GM23338 (cell line): Measurements from ENCODE around the gene RNF20. TPM values are rescaled to one million over a fixed set of nuclear protein-coding genes. Genes with fewer than 3 reads are reported as not detected.

ENCODE experiments used
- ATAC-seq: fragments of 200-7000 bp; cut with Tn5 transposase; 3 replicates; pipeline ENCODE4 v1.9.1; 2020
- DNase-seq: peaks from one replicate; pipeline ENCODE4 v3.0.0-alpha.2; 2015; ENCODE audit warnings: low spot score
- H2AFZ ChIP-seq: fragments of 200-600 bp; sonication (generic); 2 replicates; pipeline ENCODE4 v1.8.0; 2016; ENCODE audit warnings: antibody characterized with exemption, mild to moderate bottlenecking, moderate library complexity
- H3F3A ChIP-seq: fragments of 200-600 bp; sonication (generic); replicated peaks from 2 replicates; pipeline ENCODE4 v1.8.0; 2017; ENCODE audit warnings: antibody characterized with exemption, mixed run types, low read depth
- H3K27ac ChIP-seq: fragments of 200-600 bp; sonication (generic); 2 replicates; pipeline ENCODE4 v1.6.1; 2016; ENCODE audit warnings: low read depth
- H3K27me3 ChIP-seq: fragments of 200-600 bp; sonication (generic); 2 replicates; pipeline ENCODE4 v1.8.0; 2016; ENCODE audit warnings: mild to moderate bottlenecking, mixed run types, moderate library complexity; ENCODE audit not compliant: insufficient read depth
- H3K36me3 ChIP-seq: fragments of 200-600 bp; sonication (generic); 2 replicates; pipeline ENCODE4 v1.8.0; 2016; ENCODE audit warnings: mild to moderate bottlenecking; ENCODE audit not compliant: insufficient read depth
- H3K4me1 ChIP-seq: fragments of 200-600 bp; sonication (generic); 2 replicates; pipeline ENCODE4 v1.8.0; 2016; ENCODE audit warnings: mild to moderate bottlenecking, moderate library complexity; ENCODE audit not compliant: insufficient read depth
- H3K4me2 ChIP-seq: fragments of 200-600 bp; sonication (generic); 2 replicates; pipeline ENCODE4 v1.7.1; 2017; ENCODE audit warnings: mixed run types
- H3K4me3 ChIP-seq: fragments of 200-600 bp; sonication (generic); 2 replicates; pipeline ENCODE4 v1.6.1; 2016; ENCODE audit warnings: mixed run types
- H3K79me2 ChIP-seq: fragments of 200-600 bp; sonication (generic); replicated peaks from 2 replicates; pipeline ENCODE4 v1.8.0; 2017; ENCODE audit warnings: mild to moderate bottlenecking; ENCODE audit not compliant: insufficient read depth
- H3K9me2 ChIP-seq: fragments of 200-600 bp; sonication (generic); 2 replicates; pipeline ENCODE4 v1.8.0; 2017; ENCODE audit not compliant: insufficient read depth
- H4K20me1 ChIP-seq: fragments of 200-600 bp; sonication (generic); replicated peaks from 2 replicates; pipeline ENCODE4 v1.8.0; 2017; ENCODE audit warnings: mild to moderate bottlenecking; ENCODE audit not compliant: insufficient read depth
- H3K27ac Mint-ChIP-seq: 2 replicates; pipeline ENCODE4 v1.8.0; 2020; ENCODE audit warnings: inconsistent platforms, mild to moderate bottlenecking, moderate library complexity, mixed read lengths
- H3K27me3 Mint-ChIP-seq: 3 replicates; pipeline ENCODE4 v1.8.0; 2022; ENCODE audit warnings: low read depth, mild to moderate bottlenecking, moderate library complexity, mixed read lengths, inconsistent platforms; ENCODE audit not compliant: insufficient read depth, poor library complexity
- H3K36me3 Mint-ChIP-seq: 3 replicates; pipeline ENCODE4 v1.8.0; 2021; ENCODE audit warnings: low read depth, mild to moderate bottlenecking, inconsistent platforms, moderate library complexity, mixed read lengths
- H3K4me1 Mint-ChIP-seq: 3 replicates; pipeline ENCODE4 v1.8.0; 2020; ENCODE audit warnings: mild to moderate bottlenecking, inconsistent platforms, mixed read lengths
- H3K4me3 Mint-ChIP-seq: 3 replicates; pipeline ENCODE4 v1.8.0; 2021; ENCODE audit warnings: moderate library complexity, mild to moderate bottlenecking, inconsistent platforms, mixed read lengths
- H3K9me3 Mint-ChIP-seq: 3 replicates; pipeline ENCODE4 v1.8.0; 2020; ENCODE audit warnings: moderate library complexity, mild to moderate bottlenecking, inconsistent platforms, mixed read lengths
- CREB1 ChIP-seq: fragments of 250-450 bp; sonication (Bioruptor Pico); IDR thresholded peaks from 2 replicates; pipeline ENCODE4 v1.5.0; 2020; ENCODE audit warnings: low read depth, mild to moderate bottlenecking, moderate library complexity
- EZH2 ChIP-seq: fragments of 200-600 bp; sonication (generic); IDR thresholded peaks from one replicate; pipeline ENCODE4 v1.8.0; 2017; ENCODE audit warnings: antibody characterized with exemption, mild to moderate bottlenecking, low read depth; ENCODE audit not compliant: unreplicated experiment
- EZH2phosphoT487 ChIP-seq: fragments of 200-600 bp; sonication (generic); IDR thresholded peaks from one replicate; pipeline ENCODE4 v1.8.1; 2018; ENCODE audit warnings: antibody characterized with exemption; ENCODE audit not compliant: unreplicated experiment
- JUNB ChIP-seq: IDR thresholded peaks from one replicate; pipeline ENCODE4 v1.6.1; 2016; ENCODE audit warnings: antibody characterized with exemption; ENCODE audit not compliant: unreplicated experiment
- POLR2AphosphoS5 ChIP-seq: IDR thresholded peaks from 2 replicates; pipeline ENCODE4 v1.6.1; 2016; ENCODE audit warnings: antibody characterized with exemption, low read depth
- STAT1 ChIP-seq: IDR thresholded peaks from one replicate; pipeline ENCODE4 v1.6.1; 2016; ENCODE audit warnings: antibody characterized with exemption; ENCODE audit not compliant: unreplicated experiment
- ZNF114 ChIP-seq: fragments of 250-450 bp; sonication (Bioruptor Pico); IDR thresholded peaks from 2 replicates; pipeline ENCODE4 v1.5.0; 2020; ENCODE audit warnings: mild to moderate bottlenecking, moderate library complexity
- ZNF331 ChIP-seq: fragments of 250-450 bp; sonication (Bioruptor Pico); IDR thresholded peaks from 2 replicates; pipeline ENCODE4 v1.5.0; 2020; ENCODE audit warnings: low read depth, mild to moderate bottlenecking, moderate library complexity
- long read RNA-seq: library from polyadenylated mRNA; unstranded; transcript quantifications from one replicate; pipeline ENCODE4 v2.0.0, GENCODE V29; 2020; ENCODE audit not compliant: unreplicated experiment
- polyA plus RNA-seq: library from polyadenylated mRNA; unstranded; fragments of >200 nt; fragmentation: Nextera tagmentation; extraction: Ambion mirVana; gene quantifications from 2 replicates; pipeline ENCODE4 v1.2.1, GENCODE V29; 2016
- total RNA-seq: library from RNA; depleted of rRNA; stranded (reverse); fragments of >200 nt; shearing (Covaris generic); gene quantifications from 2 replicates; pipeline ENCODE4 v1.2.3, GENCODE V29; 2014; rRNA removed
- TF ChIP-seq, protein P1 (sequence below): fragments of 250-450 bp; sonication (Bioruptor Pico); IDR thresholded peaks from 2 replicates; pipeline ENCODE4 v1.5.0; 2020; ENCODE audit warnings: mild to moderate bottlenecking, moderate library complexity
- TF ChIP-seq, protein P2 (sequence below): IDR thresholded peaks from 2 replicates; pipeline ENCODE4 v1.6.1; 2016; ENCODE audit warnings: antibody characterized with exemption
- TF ChIP-seq, protein P3 (sequence below): IDR thresholded peaks from one replicate; pipeline ENCODE4 v1.6.1; 2018; ENCODE audit warnings: antibody characterized with exemption; ENCODE audit not compliant: unreplicated experiment

The RNF20 gene, protein sequence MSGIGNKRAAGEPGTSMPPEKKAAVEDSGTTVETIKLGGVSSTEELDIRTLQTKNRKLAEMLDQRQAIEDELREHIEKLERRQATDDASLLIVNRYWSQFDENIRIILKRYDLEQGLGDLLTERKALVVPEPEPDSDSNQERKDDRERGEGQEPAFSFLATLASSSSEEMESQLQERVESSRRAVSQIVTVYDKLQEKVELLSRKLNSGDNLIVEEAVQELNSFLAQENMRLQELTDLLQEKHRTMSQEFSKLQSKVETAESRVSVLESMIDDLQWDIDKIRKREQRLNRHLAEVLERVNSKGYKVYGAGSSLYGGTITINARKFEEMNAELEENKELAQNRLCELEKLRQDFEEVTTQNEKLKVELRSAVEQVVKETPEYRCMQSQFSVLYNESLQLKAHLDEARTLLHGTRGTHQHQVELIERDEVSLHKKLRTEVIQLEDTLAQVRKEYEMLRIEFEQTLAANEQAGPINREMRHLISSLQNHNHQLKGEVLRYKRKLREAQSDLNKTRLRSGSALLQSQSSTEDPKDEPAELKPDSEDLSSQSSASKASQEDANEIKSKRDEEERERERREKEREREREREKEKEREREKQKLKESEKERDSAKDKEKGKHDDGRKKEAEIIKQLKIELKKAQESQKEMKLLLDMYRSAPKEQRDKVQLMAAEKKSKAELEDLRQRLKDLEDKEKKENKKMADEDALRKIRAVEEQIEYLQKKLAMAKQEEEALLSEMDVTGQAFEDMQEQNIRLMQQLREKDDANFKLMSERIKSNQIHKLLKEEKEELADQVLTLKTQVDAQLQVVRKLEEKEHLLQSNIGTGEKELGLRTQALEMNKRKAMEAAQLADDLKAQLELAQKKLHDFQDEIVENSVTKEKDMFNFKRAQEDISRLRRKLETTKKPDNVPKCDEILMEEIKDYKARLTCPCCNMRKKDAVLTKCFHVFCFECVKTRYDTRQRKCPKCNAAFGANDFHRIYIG
- 31.0 and 36.2 TPM in 2 replicates for total RNA-seq
- 28.3 and 33.6 TPM in 2 replicates for polyA plus RNA-seq
- long read RNA-seq, partial matches to known transcripts, result 35 of 36 reads
- long read RNA-seq, other reads (novel, unspliced or antisense), result 1 of 36 reads

DNA sequence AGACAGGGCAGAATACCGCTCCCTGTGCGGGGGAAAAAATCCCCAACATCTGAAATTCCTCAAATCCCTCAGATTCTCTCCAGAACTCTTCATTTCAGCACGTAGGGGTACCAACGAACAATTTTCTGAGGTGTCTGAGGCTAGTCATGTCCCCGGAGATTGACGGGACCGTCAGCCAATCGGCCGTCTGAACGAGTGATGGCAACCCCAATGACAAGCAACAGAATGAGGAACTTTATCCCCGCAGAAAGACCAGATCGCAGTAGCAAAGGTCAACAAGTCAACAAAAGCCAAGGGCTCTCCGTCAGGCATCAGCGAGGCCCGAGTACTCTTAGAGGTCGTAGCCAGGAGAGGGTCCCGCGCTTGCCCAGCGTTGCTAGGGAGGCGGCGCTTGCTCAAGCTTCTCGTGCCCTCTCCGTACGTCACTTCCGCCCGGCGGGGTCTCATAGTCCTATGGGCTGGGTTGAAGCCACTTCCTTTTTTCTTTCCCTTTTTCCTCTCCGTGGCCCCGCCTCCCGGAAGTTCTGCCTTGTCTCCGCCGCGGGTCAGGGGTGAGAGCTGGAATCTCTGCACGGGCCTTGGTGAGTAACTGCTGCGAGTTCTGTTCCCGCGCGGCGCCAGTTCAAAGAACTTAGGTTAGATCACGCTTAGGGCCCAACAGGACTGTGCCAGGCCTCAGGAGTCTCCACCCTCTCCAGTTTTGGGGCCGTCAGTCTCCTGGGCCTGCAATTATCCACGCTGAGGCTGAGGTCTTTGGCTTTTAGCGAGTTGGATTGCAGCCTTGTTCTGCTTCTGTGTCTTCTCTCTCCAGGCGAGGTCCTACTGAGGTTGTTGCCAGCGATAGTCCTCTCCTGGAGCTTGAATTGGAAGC is at the start of gene RNF20:
Gene RNF20, plus strand, starts transcription at position 520 of the 871 bp plus-strand sequence. CDS start 1,571 bp downstream, outside the sequence.
- no peaks in the 10 kb centered on the region for H3K36me3 ChIP-seq
- peaks cover 48% of the 10 kb centered on the region for H3K79me2 ChIP-seq
- Mint-ChIP-seq H3K27me3 (peaks cover 7% of the 10 kb centered on the region), H3K36me3 (peaks cover 7% of the 10 kb centered on the region; the same call in 2 of the 3 replicates), H3K27ac (peak within 1 kb of the TSS; percentile 99), H3K9me3 (no peaks in the 10 kb centered on the region), H3K4me1 (peaks cover 9% of the 10 kb centered on the region), H3K4me3 (peak within 1 kb of the TSS; percentile 85)
- peak; percentile 100 for DNase-seq
- no peaks in the 10 kb centered on the region for H3K27me3 ChIP-seq
- no peaks in the 10 kb centered on the region for H3K9me2 ChIP-seq
- H3F3A ChIP-seq, result no peaks in the 10 kb centered on the region
- peak within 1 kb of the TSS; percentile 96 for H3K4me2 ChIP-seq
- H3K4me3 ChIP-seq, result peak within 1 kb of the TSS; percentile 83
- peaks cover 9% of the 10 kb centered on the region for H3K4me1 ChIP-seq
- H2AFZ ChIP-seq, result peak within 1 kb of the TSS; percentile 86
- peak within 1 kb of the TSS; percentile 85; the same call in 1 of the 2 replicates for H3K27ac ChIP-seq
- H4K20me1 ChIP-seq, result peaks cover 18% of the 10 kb centered on the region
- ATAC-seq, result peak; percentile 94
- no peak for TF ChIP-seq STAT1
- TF ChIP-seq, protein P1, sequence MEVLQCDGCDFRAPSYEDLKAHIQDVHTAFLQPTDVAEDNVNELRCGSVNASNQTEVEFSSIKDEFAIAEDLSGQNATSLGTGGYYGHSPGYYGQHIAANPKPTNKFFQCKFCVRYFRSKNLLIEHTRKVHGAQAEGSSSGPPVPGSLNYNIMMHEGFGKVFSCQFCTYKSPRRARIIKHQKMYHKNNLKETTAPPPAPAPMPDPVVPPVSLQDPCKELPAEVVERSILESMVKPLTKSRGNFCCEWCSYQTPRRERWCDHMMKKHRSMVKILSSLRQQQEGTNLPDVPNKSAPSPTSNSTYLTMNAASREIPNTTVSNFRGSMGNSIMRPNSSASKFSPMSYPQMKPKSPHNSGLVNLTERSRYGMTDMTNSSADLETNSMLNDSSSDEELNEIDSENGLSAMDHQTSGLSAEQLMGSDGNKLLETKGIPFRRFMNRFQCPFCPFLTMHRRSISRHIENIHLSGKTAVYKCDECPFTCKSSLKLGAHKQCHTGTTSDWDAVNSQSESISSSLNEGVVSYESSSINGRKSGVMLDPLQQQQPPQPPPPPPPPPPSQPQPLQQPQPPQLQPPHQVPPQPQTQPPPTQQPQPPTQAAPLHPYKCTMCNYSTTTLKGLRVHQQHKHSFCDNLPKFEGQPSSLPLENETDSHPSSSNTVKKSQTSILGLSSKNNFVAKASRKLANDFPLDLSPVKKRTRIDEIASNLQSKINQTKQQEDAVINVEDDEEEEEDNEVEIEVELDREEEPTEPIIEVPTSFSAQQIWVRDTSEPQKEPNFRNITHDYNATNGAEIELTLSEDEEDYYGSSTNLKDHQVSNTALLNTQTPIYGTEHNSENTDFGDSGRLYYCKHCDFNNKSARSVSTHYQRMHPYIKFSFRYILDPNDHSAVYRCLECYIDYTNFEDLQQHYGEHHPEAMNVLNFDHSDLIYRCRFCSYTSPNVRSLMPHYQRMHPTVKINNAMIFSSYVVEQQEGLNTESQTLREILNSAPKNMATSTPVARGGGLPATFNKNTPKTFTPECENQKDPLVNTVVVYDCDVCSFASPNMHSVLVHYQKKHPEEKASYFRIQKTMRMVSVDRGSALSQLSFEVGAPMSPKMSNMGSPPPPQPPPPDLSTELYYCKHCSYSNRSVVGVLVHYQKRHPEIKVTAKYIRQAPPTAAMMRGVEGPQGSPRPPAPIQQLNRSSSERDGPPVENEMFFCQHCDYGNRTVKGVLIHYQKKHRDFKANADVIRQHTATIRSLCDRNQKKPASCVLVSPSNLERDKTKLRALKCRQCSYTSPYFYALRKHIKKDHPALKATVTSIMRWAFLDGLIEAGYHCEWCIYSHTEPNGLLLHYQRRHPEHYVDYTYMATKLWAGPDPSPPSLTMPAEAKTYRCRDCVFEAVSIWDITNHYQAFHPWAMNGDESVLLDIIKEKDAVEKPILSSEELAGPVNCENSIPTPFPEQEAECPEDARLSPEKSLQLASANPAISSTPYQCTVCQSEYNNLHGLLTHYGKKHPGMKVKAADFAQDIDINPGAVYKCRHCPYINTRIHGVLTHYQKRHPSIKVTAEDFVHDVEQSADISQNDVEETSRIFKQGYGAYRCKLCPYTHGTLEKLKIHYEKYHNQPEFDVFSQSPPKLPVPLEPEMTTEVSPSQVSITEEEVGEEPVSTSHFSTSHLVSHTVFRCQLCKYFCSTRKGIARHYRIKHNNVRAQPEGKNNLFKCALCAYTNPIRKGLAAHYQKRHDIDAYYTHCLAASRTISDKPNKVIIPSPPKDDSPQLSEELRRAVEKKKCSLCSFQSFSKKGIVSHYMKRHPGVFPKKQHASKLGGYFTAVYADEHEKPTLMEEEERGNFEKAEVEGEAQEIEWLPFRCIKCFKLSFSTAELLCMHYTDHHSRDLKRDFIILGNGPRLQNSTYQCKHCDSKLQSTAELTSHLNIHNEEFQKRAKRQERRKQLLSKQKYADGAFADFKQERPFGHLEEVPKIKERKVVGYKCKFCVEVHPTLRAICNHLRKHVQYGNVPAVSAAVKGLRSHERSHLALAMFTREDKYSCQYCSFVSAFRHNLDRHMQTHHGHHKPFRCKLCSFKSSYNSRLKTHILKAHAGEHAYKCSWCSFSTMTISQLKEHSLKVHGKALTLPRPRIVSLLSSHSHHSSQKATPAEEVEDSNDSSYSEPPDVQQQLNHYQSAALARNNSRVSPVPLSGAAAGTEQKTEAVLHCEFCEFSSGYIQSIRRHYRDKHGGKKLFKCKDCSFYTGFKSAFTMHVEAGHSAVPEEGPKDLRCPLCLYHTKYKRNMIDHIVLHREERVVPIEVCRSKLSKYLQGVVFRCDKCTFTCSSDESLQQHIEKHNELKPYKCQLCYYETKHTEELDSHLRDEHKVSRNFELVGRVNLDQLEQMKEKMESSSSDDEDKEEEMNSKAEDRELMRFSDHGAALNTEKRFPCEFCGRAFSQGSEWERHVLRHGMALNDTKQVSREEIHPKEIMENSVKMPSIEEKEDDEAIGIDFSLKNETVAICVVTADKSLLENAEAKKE (CRISPR knock-in tag), result no peak
- TF ChIP-seq, protein P2, sequence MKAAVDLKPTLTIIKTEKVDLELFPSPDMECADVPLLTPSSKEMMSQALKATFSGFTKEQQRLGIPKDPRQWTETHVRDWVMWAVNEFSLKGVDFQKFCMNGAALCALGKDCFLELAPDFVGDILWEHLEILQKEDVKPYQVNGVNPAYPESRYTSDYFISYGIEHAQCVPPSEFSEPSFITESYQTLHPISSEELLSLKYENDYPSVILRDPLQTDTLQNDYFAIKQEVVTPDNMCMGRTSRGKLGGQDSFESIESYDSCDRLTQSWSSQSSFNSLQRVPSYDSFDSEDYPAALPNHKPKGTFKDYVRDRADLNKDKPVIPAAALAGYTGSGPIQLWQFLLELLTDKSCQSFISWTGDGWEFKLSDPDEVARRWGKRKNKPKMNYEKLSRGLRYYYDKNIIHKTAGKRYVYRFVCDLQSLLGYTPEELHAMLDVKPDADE, result peak; percentile 80
- no peak for TF ChIP-seq EZH2
- TF ChIP-seq CREB1 (CRISPR knock-in tag), result peak; percentile 92
- no peak for TF ChIP-seq EZH2phosphoT487
- no peak for TF ChIP-seq ZNF331
- no peak for TF ChIP-seq JUNB
- TF ChIP-seq, protein P3, sequence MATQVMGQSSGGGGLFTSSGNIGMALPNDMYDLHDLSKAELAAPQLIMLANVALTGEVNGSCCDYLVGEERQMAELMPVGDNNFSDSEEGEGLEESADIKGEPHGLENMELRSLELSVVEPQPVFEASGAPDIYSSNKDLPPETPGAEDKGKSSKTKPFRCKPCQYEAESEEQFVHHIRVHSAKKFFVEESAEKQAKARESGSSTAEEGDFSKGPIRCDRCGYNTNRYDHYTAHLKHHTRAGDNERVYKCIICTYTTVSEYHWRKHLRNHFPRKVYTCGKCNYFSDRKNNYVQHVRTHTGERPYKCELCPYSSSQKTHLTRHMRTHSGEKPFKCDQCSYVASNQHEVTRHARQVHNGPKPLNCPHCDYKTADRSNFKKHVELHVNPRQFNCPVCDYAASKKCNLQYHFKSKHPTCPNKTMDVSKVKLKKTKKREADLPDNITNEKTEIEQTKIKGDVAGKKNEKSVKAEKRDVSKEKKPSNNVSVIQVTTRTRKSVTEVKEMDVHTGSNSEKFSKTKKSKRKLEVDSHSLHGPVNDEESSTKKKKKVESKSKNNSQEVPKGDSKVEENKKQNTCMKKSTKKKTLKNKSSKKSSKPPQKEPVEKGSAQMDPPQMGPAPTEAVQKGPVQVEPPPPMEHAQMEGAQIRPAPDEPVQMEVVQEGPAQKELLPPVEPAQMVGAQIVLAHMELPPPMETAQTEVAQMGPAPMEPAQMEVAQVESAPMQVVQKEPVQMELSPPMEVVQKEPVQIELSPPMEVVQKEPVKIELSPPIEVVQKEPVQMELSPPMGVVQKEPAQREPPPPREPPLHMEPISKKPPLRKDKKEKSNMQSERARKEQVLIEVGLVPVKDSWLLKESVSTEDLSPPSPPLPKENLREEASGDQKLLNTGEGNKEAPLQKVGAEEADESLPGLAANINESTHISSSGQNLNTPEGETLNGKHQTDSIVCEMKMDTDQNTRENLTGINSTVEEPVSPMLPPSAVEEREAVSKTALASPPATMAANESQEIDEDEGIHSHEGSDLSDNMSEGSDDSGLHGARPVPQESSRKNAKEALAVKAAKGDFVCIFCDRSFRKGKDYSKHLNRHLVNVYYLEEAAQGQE, result no peak
- TF ChIP-seq POLR2AphosphoS5, result peak; percentile 54
- no peak for TF ChIP-seq ZNF114
